DND-41 (cell line): ENCODE measurements around the gene TXLNB.

Experiments
- CTCF ChIP-seq: IDR thresholded peaks from 2 replicates; pipeline ENCODE4 v1.5.1; 2012; ENCODE audit warnings: borderline replicate concordance, low read length, moderate library complexity, mild to moderate bottlenecking; ENCODE audit not compliant: poor library complexity, severe bottlenecking; ENCODE audit errors: extremely low read depth
- EZH2 ChIP-seq: IDR thresholded peaks from 3 replicates; pipeline ENCODE4 v1.6.1; 2012; ENCODE audit warnings: borderline replicate concordance, low read depth, mild to moderate bottlenecking, moderate library complexity, low read length, inconsistent platforms; ENCODE audit not compliant: severe bottlenecking

- TF ChIP-seq CTCF (no peak), EZH2 (no peak)
Observed at GRCh38 chr6:139257291-139257690, 34.5 kb downstream of the TXLNB start.
